WERI-Rb-1 (cell line): ENCODE data around the gene SCO1.

Experiments
- DNase-seq: peaks from one replicate; pipeline ENCODE4 v3.0.0-alpha.2; 2020
- H3K27ac ChIP-seq: fragments of 250-450 bp; sonication (Bioruptor Pico); 2 replicates; pipeline ENCODE4 v1.5.1; 2020; ENCODE audit warnings: mild to moderate bottlenecking, moderate library complexity
- H3K27me3 ChIP-seq: fragments of 250-450 bp; sonication (Bioruptor Pico); 2 replicates; pipeline ENCODE4 v1.5.1; 2021; ENCODE audit warnings: mild to moderate bottlenecking, low read depth, moderate library complexity; ENCODE audit not compliant: insufficient read depth, severe bottlenecking
- H3K36me3 ChIP-seq: fragments of 250-450 bp; sonication (Bioruptor Pico); 2 replicates; pipeline ENCODE4 v1.5.1; 2020; ENCODE audit warnings: mild to moderate bottlenecking, moderate library complexity
- H3K4me3 ChIP-seq: 2 replicates; pipeline ENCODE4 v1.5.1; 2011; ENCODE audit warnings: low read depth, mild to moderate bottlenecking, control low read depth, low read length
- H3K9me3 ChIP-seq: fragments of 250-450 bp; sonication (Bioruptor Pico); 2 replicates; pipeline ENCODE4 v1.5.1; 2021; ENCODE audit warnings: mild to moderate bottlenecking, moderate library complexity; ENCODE audit not compliant: severe bottlenecking
- CTCF ChIP-seq: IDR thresholded peaks from 2 replicates; pipeline ENCODE4 v1.5.1; 2011; ENCODE audit warnings: low read depth, mild to moderate bottlenecking, control low read depth, inconsistent platforms, low read length

Gene SCO1

GRCh38 chr17:10697092-10698081, at the start of gene SCO1, which contains the start of gene ADPRM:
TSS of gene SCO1 (minus strand) at chr17:10697533. CDS start at chr17:10697507, 26 bp downstream.
TSS of gene ADPRM (plus strand) at chr17:10697594. CDS start at chr17:10704927, 7,333 bp downstream.
- peak; percentile 94 for DNase-seq
- peak within 1 kb of the TSS; percentile 83 for H3K27ac ChIP-seq
- TF ChIP-seq CTCF: peak; percentile 59
- H3K36me3 ChIP-seq: peaks cover 25% of the 10 kb centered on the region
- no peaks in the 10 kb centered on the region for H3K9me3 ChIP-seq
- no peaks in the 10 kb centered on the region for H3K27me3 ChIP-seq
- H3K4me3 ChIP-seq: peak within 1 kb of the TSS; percentile 87

GRCh38 chr17:10745231-10745630, 47.9 kb upstream of the SCO1 start:
- no peak for DNase-seq
- H3K9me3 ChIP-seq: no peaks in the 10 kb centered on the region
- TF ChIP-seq CTCF: no peak
- H3K27me3 ChIP-seq: no peaks in the 10 kb centered on the region
- no peak overlapping the region for H3K27ac ChIP-seq
- no peaks in the 10 kb centered on the region for H3K36me3 ChIP-seq
- H3K4me3 ChIP-seq: no peak overlapping the region

- no peak for DNase-seq
- H3K4me3 ChIP-seq: no peak overlapping the region
- H3K27ac ChIP-seq: no peak overlapping the region
Observed at GRCh38 chr17:10744501-10745000, 47.2 kb upstream of the SCO1 start.

GRCh38 chr17:10743316-10744009, 46.1 kb upstream of the SCO1 start:
- H3K4me3 ChIP-seq: no peak overlapping the region
- H3K9me3 ChIP-seq: no peaks in the 10 kb centered on the region
- no peak for TF ChIP-seq CTCF
- no peak overlapping the region for H3K27ac ChIP-seq
- DNase-seq: no peak
- no peaks in the 10 kb centered on the region for H3K36me3 ChIP-seq
- no peaks in the 10 kb centered on the region for H3K27me3 ChIP-seq

More at GRCh38 chr17:10744501-10745000, 47.2 kb upstream of the SCO1 start:
- TF ChIP-seq CTCF: no peak
- Histone ChIP-seq H3K36me3 (no peaks in the 10 kb centered on the region), H3K9me3 (no peaks in the 10 kb centered on the region), H3K27me3 (no peaks in the 10 kb centered on the region)

GRCh38 chr17:10742431-10742830, 45.1 kb upstream of the SCO1 start:
- Histone ChIP-seq H3K9me3 (no peaks in the 10 kb centered on the region), H3K27me3 (no peaks in the 10 kb centered on the region), H3K27ac (no peak overlapping the region), H3K4me3 (no peak overlapping the region), H3K36me3 (no peaks in the 10 kb centered on the region)
- TF ChIP-seq CTCF: no peak
- no peak for DNase-seq
